DND-41 (cell line): ENCODE results near the gene RALGPS1.

Source experiments
- CTCF ChIP-seq: IDR thresholded peaks from 2 replicates; pipeline ENCODE4 v1.5.1; 2012; ENCODE audit warnings: borderline replicate concordance, low read length, moderate library complexity, mild to moderate bottlenecking; ENCODE audit not compliant: poor library complexity, severe bottlenecking; ENCODE audit errors: extremely low read depth
- EZH2 ChIP-seq: IDR thresholded peaks from 3 replicates; pipeline ENCODE4 v1.6.1; 2012; ENCODE audit warnings: borderline replicate concordance, low read depth, mild to moderate bottlenecking, moderate library complexity, low read length, inconsistent platforms; ENCODE audit not compliant: severe bottlenecking

GRCh38 chr9:127209220-127209619 lies 294.6 kb downstream of the RALGPS1 start:
- TF ChIP-seq EZH2 (no peak), CTCF (no peak)
